Esophagus mucosa (tissue), 1 donor: ENCODE data around the gene ZC3H7B. TPM values are rescaled to one million over a fixed set of nuclear protein-coding genes. Genes with fewer than 3 reads are reported as not detected.

ENCODE experiments used
- ATAC-seq: fragments of 200-7000 bp; cut with Tn5 transposase; one replicate; pipeline ENCODE4 v1.9.1; 2020
- total RNA-seq: library from RNA; stranded (reverse); gene quantifications from one replicate; pipeline ENCODE4 v1.2.4, GENCODE V29; 2023
- donor health status: DM: yes; HTN: yes; CAD: no.

ZC3H7B gene
- total RNA-seq, 1 donor from 2014 or later: 21.1 TPM

DNA sequence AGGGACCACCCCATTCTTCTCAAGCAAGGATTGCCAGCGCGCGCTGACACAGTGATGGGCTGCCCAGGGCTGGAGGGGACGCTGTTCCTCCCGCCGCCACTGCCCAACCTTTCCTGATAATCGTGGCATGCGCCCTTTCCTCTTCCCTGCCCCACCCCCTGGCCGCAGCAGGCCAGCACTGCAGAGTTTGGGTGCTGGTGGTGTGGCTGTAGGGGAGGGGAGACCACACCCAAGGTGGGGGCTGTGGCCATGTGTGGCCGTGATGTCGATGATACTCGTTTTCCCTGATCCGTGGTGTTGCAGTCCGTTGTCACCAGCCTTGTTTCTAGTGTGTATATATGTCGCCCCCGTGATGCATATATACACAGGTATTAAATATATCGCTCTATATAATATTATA lies 57.6 kb downstream of the ZC3H7B start:
- no peak for ATAC-seq

GRCh38 chr22:41359376-41359775 lies 58.1 kb downstream of the ZC3H7B start:
- ATAC-seq: no peak

DNA sequence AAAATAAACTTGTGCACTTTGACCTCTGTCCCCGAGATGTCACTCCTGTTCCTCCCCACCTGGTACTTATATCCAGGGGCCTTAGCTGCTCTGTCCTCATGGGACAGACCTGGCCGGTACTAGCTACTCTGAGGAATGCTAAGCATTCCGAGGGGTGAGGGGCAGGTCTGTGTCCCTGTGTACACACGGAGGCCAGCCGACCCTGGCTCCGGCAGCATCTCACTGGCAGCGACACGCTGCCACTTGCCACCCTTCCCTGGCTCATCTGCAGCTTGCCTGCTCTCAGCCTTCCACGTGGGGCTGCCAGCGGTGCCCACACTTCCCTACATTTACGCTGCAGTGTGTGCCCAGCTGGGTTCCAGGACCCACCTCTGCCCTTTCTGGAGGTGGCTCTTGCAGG lies 58.8 kb downstream of the ZC3H7B start:
- no peak for ATAC-seq

- ATAC-seq: no peak
Measured at GRCh38 chr22:41361716-41362310, 60.5 kb downstream of the ZC3H7B start.

DNA sequence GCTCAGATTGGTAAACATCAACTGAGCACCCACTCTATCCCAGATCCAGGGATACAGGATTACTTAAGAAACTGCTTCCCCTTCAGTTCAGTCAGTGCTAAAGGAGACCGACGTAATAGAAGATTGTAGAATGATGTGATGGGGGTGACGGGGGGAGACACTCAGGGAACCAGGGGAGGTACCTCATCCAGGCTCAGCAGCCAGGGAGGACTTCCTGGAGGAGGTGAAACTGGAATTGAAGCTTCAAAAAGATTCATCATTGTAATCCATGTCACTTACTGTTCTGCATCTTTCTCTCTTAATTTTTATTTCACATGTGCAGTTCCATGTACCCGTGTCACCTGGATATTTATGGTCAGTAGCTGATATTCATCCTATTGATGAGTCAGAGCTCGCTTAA lies 61.3 kb downstream of the ZC3H7B start:
- no peak for ATAC-seq

DNA sequence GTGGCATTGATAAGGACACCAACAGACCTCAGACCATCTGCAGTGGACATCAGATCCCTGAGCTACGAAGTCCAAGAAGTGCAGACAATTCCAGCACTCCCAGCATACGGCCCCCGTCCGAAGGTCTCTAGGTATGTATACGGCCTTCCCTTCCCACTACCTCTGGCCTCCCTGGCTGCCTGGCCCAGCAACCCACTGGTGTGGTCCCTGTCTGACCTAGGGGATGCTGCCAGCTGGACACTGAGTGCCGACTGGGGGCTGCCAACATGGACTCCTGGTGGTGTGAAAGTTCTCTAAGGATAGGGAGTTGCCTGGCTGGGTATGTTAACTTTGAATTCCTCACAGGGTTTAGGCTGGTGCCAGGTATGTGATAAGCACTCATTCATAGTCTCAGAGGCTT lies 62.9 kb downstream of the ZC3H7B start:
- ATAC-seq: no peak

GRCh38 chr22:41364955-41365354 lies 63.6 kb downstream of the ZC3H7B start:
- no peak for ATAC-seq

GRCh38 chr22:41365425-41365824 lies 64.1 kb downstream of the ZC3H7B start:
- no peak for ATAC-seq

DNA sequence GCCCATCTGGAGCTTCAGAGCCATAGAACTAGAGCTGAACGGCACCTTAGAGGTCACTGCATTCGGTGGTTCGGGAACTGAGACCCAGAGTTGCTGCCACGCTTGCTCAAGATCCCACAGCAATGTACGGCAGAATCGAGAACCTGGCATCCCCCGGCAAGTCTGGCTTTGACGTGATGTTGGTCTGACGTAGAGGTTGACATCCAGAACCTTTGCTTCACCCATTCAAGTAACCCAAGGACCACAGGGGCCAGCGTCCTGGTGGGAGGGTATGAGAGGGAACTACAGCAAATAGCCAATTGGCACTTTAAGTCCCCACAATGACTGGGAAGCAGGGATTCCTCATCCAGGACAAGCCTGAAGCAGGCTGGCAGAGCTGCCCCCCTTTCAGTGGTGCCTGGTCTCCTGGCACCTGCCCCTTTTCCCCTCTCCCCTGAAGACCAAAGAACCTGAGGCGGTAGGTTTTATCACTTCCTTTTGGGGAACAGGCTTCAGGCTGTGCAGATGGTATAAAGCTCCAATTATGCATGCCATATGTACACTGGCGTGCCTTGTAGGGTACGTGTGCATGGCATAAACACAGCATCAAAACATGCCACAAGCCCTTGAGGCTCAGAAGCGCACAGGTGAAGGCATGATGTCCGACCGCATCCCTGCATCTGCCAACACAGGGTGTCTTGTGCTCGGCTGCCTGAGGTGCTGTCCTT lies 65.2 kb downstream of the ZC3H7B start:
- no peak for ATAC-seq

DNA sequence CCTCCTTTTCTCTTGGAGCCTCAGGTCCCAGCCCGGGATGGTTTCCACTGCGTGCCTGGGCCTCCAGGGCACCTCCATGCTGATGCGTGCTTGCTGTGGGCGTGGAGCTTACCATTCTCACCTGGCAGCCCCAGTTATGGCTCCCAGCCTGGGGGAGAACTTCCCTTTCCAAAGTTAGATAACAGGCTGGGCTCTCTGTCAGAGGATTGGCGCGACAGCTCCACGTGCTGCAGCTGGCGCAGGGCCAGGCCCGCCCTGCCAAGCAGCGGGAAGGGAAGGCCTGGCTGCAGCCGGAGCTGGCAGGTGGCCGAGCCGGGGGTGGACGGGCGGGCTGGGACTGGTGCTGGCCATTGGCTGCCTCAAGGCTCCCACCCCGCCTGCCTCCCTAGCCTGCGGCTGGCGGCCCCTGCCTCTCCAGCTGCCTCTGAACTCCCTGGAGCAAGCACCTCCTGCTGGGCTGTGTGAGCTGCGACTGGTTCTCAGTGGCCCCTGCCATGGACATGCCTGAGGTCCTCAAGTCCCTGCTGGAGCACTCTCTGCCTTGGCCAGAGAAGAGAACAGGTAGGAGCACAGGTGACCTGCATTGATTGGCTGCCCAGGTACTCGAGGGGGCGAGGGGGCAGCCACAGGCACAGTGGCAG lies 65.8 kb downstream of the ZC3H7B start:
- peak; percentile 79 for ATAC-seq

DNA sequence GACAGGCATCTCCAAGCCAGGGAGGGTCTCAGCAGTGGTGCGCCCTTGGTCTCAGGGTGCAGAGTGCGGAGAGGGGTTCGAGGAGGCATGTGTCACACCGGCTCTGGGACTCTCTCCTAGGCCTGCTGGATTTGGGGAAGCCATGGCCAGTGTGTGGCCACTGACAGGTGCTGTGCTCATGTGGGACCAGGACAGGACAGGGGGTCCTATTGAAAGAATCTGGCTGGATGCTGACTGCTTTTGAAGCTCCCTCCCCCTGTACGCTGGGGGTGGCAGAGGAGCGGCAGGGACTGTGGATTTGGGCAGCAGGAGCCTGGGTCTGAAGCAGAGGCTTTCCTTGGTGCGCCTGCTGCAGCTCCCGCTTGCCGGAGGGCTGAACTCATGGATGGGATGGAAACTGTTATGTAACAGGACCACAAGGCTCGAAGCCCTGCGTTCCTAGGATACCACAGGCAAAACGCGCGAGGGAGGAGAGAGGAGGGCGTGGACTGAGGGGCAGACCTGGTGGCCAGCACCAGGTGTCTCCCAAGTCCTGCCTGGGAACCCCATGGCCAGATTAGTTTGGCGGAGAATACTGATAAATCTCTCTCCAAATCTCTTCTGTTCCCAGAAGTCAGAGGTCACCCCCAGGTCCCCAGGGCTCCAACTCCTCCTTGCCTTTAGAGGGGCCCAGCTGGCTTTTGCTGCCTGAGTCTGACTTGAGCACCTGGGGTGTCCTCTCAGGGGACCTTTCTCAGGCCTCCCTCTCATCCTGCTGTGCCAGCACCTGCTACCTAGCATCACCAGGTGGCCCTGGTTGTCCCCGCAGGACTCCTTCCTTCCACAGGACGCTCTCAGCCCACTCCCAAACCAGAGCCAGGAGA lies 66.6 kb downstream of the ZC3H7B start:
- peak; percentile 5 for ATAC-seq

GRCh38 chr22:41368543-41369423 lies 67.5 kb downstream of the ZC3H7B start:
- ATAC-seq: no peak

GRCh38 chr22:41369424-41369745 lies 68.1 kb downstream of the ZC3H7B start:
- no peak for ATAC-seq

DNA sequence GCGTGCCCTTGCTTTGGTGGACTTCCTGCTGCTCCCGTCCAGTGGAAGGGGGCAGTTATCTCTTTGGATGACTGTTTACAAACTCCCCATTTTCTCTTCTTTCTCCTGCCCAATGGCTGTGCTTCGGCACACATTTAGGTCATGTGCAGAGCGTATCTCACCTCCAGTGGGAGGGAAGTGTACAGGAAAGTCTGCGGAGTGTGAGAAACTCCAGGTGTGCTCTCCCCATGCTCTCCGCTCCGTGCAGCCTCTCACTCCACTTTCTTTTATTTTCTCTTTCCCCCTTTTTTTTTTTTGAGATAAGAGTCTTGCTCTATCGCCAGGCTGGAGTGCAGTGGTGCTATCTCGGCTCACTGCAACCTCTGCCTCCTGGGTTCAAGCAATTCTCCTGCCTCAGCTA lies 68.5 kb downstream of the ZC3H7B start:
- ATAC-seq: no peak

DNA sequence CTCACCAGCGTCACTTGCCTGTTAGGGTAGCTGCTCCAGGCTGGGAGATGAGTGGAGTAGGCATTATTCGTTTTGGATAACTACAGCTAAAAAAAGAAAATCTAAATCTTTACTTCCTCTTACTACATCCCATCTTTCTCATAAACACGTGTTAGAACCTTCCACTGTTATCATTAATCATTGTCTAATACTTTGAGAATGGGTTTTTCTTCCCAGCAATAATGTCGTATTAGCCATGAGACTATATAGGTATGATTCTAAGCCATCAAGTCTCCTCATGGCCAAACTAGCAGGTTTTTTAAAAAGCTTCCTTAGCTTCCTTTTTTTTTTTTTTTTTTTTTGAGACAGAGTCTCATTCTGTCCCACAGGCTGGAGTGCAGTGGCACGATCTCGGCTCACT lies 76.5 kb downstream of the ZC3H7B start:
- no peak for ATAC-seq

- peak; percentile 58 for ATAC-seq
Measured at GRCh38 chr22:41380993-41381328, 79.6 kb downstream of the ZC3H7B start.

- peak; percentile 91 for ATAC-seq
Measured at GRCh38 chr22:41381329-41382097, 80.2 kb downstream of the ZC3H7B start, which contains the start of gene TEF. TSS of gene TEF (plus strand) at chr22:41381942. CDS start at chr22:41382045, 103 bp downstream.

DNA sequence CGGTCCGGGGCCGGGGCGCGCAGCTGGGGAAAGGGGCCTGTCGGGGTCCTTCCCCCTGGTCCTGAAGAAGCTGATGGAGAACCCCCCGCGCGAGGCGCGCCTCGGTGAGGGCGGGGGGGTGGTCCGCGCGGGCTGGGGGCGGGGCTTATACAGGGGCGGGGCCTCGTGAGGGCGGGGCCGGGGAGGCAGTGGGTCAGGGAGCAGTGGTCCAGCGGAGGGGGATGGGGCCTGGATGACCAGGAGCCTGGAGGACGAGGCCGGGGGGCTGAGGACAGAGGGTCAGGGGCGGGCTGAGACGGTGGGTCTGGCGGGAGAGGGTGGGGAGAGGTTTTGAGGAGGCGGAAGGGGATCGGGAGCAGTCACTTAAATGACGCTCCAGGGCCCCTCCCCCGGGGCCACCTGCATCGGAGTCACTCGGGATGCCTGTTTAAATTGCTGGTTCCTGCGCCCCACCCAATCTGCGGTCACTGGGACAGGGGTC lies 80.8 kb downstream of the ZC3H7B start:
- peak; percentile 56 for ATAC-seq

DNA sequence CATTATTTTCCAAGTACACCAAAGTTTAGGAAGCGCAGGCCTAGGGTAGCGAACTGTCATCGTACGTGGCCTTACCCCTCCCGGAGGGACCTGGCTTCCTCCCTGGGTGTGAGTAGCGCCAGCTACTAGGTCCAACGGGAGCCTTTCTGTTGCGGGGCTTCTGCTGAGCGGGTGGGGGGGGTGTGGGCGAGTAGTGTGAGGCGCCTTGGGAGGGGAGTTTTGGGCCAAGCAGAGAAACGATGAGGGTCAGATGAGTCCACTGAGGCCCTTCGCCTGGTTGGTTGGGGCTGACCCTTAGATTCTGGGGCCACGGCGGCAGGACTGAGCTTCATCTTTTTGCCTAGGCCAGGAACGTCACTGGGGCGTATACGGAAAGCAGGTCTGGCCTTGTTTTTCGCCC lies 81.3 kb downstream of the ZC3H7B start:
- ATAC-seq: no peak

DNA sequence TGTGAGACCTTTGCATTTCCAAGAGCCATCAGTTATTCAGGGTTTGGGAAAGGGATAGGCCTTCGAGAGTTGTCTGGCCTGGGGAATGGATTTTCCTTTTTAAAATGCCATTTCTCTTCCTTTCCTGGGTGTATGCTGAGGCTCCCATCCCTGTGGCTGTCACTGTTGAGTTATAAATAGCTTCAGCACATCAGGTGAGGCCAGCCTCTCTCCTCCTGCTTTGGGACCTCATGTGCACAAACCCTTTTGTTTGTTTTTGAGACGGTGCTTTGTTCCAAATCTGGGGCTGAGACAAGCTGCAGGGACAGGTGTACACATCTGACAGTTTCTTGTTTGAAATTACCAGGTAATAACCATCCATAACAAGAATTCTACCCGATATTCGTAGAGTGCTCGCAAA lies 81.8 kb downstream of the ZC3H7B start:
- ATAC-seq: no peak

DNA sequence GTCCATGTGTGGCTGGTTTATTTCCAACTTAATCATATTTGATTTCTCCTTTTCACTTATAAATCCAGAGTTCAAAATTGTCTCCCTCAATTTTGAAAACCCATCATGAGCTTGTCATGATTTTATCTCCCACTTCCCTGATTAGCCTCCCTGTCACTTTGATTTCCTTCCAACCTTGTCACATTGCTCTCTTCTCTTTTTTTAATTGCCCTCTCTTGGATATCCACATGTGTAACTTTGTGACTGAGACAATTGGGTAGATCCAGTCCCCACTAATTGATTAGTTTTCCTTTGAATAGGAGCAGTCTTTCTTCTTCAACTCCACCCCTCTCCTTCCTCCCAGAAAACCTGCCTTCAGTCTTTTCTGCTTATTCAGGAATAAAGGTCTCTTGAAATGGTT lies 82.8 kb downstream of the ZC3H7B start:
- ATAC-seq: no peak
